ENCODE measurements around the gene SLC27A5.

- TF ChIP-seq EZH2 (IDR thresholded peaks at IDR 0.05; ENCODE audit: insufficient read depth, low read length) (no peak), CTCF (IDR thresholded peaks at IDR 0.05; ENCODE audit: insufficient read depth, low read depth, low read length) (no peak)
These were observed 39.3 kb upstream of the SLC27A5 start for GRCh38 chr19:58551123-58551497.

Measured in astrocyte (in vitro differentiated cells and primary cell).